ENCODE results near the gene CABLES2.
A peak's percentile ranks its signal among the peaks of the same experiment; 100 is the strongest.

Gene CABLES2

GRCh38 chr20:62417981-62418708, 11.1 kb upstream of the CABLES2 start:
- DNase-seq: no peak

DNA sequence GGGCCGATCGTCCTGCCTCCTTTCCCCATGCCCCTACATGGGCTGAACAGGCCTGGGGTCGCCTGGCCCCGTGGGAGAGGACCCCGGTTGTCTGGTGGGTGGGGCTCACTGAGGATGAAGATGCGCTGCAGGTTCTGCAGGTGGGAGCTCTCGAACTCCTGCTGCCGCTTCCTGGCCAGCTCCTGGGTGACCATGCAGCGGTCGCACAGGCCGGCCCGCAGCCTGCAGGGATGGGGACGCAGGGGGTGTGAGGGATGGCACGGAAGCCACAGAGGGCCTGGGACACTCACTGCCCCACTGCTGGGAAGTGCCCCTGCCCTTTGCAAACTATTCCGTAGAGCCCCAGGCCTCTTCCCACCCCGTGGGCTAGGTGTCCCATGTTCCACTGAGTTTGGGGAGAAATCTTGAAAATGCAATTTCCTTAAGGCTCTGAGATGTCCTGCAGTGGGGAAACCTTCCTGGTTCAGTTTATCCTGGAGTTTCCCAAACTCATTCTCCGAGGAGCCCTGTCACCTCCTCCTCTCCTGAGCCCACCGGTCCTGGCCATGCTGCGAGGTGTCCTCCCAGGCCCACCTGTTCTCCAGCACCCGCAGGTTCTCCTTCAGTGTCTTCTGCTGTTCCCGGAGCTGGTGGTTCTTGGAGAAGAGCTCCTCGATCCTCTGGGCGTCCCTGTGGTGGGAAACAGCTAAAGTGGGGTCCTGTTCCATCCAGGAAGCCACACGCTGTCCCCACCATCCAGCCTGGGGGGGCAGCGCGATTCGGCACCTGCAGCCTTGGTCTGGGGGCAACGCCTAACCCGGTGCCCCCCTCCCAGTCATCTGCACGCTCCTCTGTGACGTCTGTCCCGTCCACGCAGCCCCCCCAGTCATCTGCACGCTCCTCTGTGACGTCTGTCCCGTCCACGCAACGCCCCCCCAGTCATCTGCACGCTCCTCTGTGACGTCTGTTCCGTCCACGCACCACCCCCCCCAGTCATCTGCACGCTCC, 9.9 kb upstream of the CABLES2 start:
- DNase-seq: no peak

DNA sequence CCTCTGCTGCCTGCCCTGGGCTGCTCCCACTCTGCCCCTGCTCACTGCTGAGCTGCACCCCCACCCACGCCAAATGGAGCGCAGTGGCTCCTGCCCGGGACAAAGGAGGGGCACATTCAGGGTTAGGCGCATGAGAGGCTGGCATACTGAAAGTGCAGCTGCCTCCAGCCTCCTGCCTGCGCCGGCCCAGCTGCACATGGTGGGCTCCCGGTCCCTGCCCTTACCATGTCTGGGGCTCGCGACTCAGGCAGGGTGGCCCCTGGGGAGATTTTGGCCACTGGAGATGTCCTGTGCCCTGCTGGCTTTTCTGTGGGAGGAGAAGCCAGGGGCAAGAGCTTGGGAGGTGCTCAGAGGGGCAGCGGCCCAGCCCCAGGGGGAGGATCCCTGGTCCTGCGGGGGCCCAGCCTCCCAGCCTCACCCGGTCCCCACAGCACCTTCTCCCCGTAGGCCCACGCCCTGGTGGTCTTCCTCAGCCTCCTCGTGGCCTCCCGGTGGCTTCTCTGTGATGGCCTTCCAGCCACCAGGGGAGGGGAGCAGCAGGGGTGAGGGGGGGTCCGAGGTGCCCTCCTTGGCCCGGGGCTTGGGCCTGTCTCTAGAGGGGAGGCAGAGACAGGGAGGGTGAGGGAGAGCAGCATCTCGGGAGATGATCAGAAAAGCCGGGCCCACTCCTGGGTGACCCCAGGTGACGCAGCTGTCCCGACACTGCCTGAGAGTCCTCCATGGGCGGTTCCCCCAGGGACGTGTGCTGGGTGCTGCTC, 8.4 kb upstream of the CABLES2 start:
- no peak for DNase-seq

DNA sequence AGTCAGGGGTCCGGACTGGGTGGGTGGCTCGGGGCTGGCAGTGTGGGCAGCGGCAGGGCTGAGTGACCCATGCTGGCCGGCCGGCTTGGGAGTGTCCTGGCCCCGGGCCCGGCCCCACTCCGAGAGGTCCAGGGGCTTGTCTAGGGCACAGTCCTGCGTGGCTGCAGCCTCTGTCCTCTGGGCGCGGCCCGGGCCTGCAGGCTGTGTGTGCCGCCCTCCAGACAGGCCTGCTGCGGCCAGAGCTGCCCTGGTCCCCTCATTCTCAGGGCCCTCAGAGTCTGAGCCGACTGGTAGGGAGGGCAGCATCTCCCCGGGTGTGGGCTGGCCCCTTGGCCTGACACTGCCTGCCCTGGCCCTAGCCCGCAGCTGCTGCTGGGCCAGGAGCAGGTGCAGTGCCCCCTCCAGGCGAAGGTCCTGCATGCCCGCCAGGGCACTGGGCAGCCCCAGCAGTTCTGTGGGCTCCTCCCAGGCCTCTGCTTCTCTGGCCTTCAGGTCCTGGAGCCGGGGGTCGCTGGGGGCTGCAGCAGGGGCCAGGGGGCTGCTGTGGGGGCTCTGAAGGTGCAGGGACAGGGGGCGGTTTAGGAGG, 6.9 kb upstream of the CABLES2 start:
- DNase-seq: no peak

DNA sequence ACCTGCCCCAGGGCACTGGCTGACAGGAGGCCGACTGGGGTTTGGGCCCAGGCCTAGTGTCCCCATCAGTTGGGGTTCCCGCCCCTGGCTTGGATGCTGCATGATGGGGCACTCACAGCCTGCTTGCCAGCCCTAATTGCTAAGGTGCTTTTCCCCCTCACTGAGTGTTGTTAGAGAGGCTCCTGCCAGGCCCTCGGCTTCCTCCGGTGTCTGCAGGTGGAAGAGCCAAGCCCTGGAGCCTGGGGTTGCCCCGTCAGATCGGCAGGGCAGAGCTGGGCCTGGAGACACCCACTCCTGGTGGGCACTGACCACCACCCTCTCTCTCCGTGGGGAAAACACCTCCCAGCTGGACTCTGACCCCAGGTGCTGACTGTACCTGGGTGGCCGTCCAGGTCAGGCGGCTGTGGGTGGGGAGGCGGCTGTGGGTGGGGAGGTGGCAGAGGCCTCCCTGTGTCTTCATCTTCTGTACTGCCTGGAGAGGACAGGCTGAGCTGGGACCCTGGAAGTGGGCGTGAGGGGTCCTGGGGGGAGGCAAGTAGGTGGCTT, 6.0 kb upstream of the CABLES2 start:
- no peak for DNase-seq

DNA sequence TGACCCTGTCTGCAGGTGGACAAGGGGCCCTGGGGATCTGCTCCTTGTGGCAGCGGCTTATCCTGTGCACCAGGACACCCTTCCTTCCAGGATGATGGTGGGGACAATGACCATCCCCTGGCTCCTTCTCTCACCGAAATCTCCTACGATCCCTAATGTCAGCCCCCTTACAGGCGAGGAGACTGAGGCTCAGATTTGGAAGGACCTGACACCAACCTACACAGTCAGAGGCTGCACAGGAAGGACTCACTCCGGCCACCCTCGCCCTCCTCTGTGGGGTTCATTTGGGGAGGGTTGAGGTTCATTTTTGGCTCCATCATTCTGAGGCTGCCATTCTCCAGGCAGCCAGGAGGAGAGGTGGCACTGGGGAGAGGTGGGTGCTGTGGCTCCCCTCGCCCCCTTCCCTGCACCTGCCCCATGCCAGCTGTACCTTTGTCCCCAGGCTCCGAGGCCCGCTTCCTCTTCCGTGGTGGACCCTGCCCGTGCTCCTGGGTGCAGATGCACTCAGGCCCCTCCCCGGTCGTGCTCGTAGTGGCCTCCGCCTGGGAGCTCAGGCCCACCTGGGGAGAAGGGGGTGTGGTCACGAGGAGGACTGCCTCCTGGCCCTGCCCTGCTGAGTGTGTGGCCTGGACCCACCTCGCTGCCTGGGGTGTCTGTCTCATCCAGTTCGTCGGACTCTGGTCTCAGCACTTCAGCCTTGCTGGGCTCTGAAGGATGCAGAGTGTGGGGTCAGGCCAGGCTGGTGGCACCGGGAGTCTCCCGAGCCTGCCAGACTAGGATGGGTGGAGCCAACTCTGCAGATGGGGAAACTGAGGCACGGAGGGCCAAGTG, 5.3 kb upstream of the CABLES2 start:
- DNase-seq: no peak

DNA sequence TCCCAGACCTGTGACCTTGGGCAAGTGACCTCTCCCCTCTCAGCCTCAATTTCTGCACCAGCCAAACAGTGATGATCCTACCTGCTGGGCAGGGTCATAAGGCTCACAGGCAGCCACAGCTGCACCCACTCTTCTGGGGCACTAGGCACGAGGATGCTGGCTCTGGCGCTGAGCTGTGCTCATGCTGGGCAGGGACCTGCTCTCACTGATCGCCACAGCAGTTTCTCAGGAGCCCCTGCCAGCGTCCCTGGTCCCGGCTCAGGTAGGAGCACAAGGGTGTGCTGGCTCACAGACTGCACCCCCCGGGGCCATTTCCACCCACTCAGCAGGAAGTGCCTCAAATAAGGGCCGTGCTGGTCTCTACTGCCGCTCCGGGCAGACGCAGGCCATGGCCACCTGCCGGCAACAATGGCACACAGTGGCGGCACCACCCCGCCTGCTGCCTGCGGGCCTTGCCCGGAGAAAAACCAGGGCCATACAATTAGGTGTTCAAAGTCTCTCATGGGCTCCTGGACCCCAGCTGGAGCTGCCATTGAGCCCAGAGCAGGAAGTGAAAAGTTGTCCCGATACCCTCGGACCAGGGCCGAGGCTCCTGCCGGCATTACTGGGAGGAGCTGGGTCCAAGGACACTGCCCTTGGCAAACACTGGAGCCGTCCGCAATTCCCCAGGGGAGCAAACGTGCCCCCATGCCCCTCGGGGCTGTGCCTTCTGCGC, 4.6 kb upstream of the CABLES2 start:
- no peak for DNase-seq

DNA sequence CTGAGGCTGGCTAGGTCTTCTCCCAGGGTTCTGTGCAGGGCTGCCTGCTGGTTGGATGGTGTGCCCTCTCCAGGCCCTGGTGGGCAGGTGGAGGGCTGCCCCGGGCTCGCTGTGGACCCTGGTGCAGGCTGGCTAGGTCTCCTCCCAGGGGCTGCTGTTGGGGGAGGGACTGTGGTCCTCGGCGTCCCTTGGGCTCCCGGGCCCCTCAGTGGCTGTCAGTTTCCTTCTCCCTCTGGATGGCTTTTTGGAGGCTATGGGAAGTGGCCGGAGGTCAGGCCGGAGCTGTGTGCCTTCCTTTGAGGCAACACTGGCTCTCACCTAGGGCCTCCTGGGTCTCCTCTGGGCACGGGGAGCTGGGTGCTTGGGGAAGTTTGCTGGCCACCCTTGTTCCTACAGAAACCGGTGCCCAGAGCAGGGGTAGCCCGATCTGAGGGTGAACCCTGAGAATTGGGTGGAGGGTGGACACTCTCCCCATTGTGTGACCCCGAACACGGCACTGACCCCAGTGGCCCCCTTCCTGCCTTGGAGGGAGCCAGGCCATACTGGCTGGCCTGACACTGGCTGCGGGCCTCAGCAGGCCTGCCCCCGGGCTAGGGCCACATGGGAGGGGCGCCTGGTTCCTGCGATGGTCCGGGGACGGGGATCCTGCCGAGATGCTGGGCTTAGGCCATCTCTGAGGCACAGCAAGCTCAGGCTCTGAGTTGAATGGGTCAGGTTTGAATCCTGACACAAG, 3.8 kb upstream of the CABLES2 start:
- DNase-seq: no peak

DNA sequence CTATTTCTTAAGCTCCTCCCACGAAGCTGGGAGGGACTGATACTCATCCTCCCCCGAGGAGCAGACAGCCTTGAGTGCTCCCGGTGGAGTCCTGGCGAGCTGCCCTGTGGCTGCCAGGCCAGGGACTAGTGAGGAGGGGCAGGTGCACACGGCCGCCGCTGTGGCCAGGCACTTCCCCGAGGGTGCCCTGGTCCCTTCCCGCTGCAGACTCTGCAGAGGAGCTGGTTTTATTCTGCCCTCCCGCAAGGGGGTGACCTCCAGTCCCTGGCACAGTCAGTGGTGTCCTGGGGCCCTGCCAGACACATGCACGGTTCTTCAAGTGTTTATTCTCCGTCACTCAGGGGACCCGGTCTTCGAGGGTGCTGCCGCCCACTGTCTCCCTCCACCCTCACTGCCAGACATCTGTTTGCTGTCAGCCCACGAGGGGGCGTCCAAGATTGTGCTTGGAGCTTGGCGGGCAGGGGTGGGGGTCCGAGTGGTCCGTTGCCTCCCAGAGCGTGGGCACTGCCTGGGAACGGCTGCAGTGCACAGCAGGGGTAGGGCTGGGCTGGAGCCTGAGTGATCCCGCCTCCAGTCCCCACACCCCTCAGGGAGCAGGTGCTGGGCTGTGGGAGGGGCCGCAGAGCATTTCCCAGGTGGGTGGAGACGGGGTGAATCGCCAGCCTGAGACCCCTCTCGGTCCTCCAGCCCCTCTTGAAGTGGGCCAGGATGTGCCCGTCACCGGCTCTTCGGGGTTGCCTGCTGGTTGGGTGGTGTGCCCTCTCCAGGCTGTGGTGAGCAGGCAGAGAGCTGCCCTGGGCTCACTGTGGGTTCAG, 3.1 kb upstream of the CABLES2 start:
- DNase-seq: peak; percentile 10

- DNase-seq: no peak
These were observed 2.2 kb upstream of the CABLES2 start for GRCh38 chr20:62409086-62409853.

GRCh38 chr20:62408640-62409039, 1.6 kb upstream of the CABLES2 start:
- no peak for DNase-seq

GRCh38 chr20:62408055-62408454, 970 bp upstream of the CABLES2 start:
- no peak for DNase-seq

- no peak for DNase-seq
These were observed 379 bp downstream of the CABLES2 start for GRCh38 chr20:62406635-62407176.

DNA sequence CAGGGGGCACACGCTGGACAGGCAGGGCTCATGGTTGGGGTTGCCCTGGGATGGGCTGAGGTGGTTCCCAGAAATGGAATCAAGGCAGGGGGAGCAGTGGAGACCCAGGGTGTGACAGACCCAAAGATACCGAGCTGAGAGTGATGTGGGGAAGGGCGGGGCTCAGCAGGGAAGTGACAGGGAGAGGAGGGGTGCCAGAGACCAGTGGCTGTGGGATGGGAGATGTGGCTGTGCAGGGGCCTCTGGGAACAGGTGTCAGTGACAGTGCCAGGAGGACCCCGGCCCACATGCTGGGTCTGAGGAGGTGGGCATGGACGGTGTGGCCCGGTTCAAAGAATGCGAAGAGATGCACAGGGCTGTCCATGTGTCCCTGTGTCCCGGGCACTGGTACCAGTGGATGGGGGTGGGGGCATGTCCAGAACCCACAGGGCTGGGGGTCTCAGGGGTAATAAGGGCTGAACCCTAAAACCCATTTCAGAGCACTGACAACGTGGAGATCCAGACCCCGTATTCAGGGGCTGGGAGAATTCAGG, 1.0 kb downstream of the CABLES2 start:
- DNase-seq: no peak

GRCh38 chr20:62405108-62405980, 1.7 kb downstream of the CABLES2 start:
- peak; percentile 28 for DNase-seq

GRCh38 chr20:62404761-62405107, 2.4 kb downstream of the CABLES2 start:
- no peak for DNase-seq

- no peak for DNase-seq
These were observed 2.9 kb downstream of the CABLES2 start for GRCh38 chr20:62404112-62404665.

All from fibroblast of upper back skin (primary cell).